K562 (cell line): ENCODE results near the gene HSD17B2. TPM values are rescaled to one million over a fixed set of nuclear protein-coding genes. Genes with fewer than 3 reads are reported as not detected.

ENCODE experiments used
- ATAC-seq: fragments of 200-7000 bp; cut with Tn5 transposase; 3 replicates; pipeline ENCODE4 v1.9.1; 2020; ENCODE audit warnings: moderate library complexity
- BruUV-seq: library from RNA; stranded (reverse); fragments of 400-500 nt; replicated peaks from 2 replicates; lab custom pipeline; 2021; lab: Mats Ljungman, UMichigan
- CTCF ChIA-PET: fragments of 300-600 bp; formaldehyde crosslinking; extraction: SDS; loops from one replicate; lab custom pipeline; 2021; ENCODE audit warnings: low intra/inter-chr PET ratio; lab: Yijun Ruan, JAX
- POLR2A ChIA-PET: fragments of 300-600, 350-650 bp; sonication (Branson Sonifier 250); formaldehyde crosslinking; extraction: SDS; loops from one replicate; lab custom pipeline; 2021; ENCODE audit warnings: antibody characterized with exemption, inconsistent platforms; lab: Yijun Ruan, JAX
- DNase-seq, 4 experiments: peaks; one replicate each; pipeline versions ENCODE4 v3.0.0 to v3.0.0-alpha.2; 2011 to 2018; ENCODE audit warnings: low spot score in 3 of 4, mixed read lengths in 3 of 4; ENCODE audit errors: extremely low read depth in 1 of 4
- FAIRE-seq: peaks from 2 replicates; lab custom pipeline; 2011; peaks lifted over from hg19 to GRCh38; lab: Jason Lieb, UNC
- H2AFZ ChIP-seq: 2 replicates; pipeline ENCODE4 v1.6.0; 2011; ENCODE audit warnings: low read depth, low read length, control low read depth, inconsistent platforms
- H3K27ac ChIP-seq: fragments of 200-600 bp; 3 replicates; pipeline ENCODE4 v1.8.0; 2011; ENCODE audit warnings: low read depth, mild to moderate bottlenecking, control low read depth, inconsistent platforms, low read length, moderate library complexity, mixed read lengths; ENCODE audit errors: extremely low read depth
- H3K27me3 ChIP-seq, 2 experiments: fragments of 300-600 bp in 1 of 2; 2 replicates in 1 of 2; 3 replicates in 1 of 2; pipeline versions ENCODE4 v1.6.0 to v1.8.0; 2011; ENCODE audit warnings: inconsistent platforms in 2 of 2, low read length in 2 of 2, mild to moderate bottlenecking in 1 of 2, mixed read lengths in 1 of 2, moderate library complexity in 1 of 2; ENCODE audit not compliant: control insufficient read depth in 2 of 2, insufficient read depth in 2 of 2
- H3K36me3 ChIP-seq: fragments of 300-600 bp; 3 replicates; pipeline ENCODE4 v1.8.0; 2011; ENCODE audit warnings: mild to moderate bottlenecking, low read length, inconsistent platforms; ENCODE audit not compliant: control insufficient read depth, insufficient read depth
- H3K4me1 ChIP-seq, 2 experiments: fragments of 200-600 bp in 1 of 2; replicated peaks in 1 of 2; 2 replicates in 1 of 2; 3 replicates in 1 of 2; pipeline versions ENCODE4 v1.5.1 to v1.8.0; 2011; ENCODE audit warnings: inconsistent platforms in 2 of 2, low read length in 2 of 2, mild to moderate bottlenecking in 1 of 2, mixed read lengths in 1 of 2, moderate library complexity in 1 of 2; ENCODE audit not compliant: control insufficient read depth in 2 of 2, insufficient read depth in 2 of 2
- H3K4me2 ChIP-seq: 2 replicates; pipeline ENCODE4 v1.6.1; 2011; ENCODE audit warnings: low read length, control low read depth, inconsistent platforms, mixed read lengths; ENCODE audit not compliant: insufficient read depth
- H3K4me3 ChIP-seq: fragments of 200-600 bp; sonication (generic), shearing (Covaris generic); 2 replicates; pipeline ENCODE4 v1.5.1; 2016; ENCODE audit warnings: control low read depth, inconsistent platforms
- H3K79me2 ChIP-seq: fragments of 200-600 bp; 3 replicates; pipeline ENCODE4 v1.8.0; 2011; ENCODE audit warnings: low read length, inconsistent platforms; ENCODE audit not compliant: control insufficient read depth, insufficient read depth
- H3K9ac ChIP-seq, 2 experiments: 2 replicates each; pipeline versions ENCODE4 v1.6.0 to v1.6.1; 2011; ENCODE audit warnings: low read depth in 2 of 2, low read length in 2 of 2, control low read depth in 1 of 2, inconsistent platforms in 1 of 2, mild to moderate bottlenecking in 1 of 2, mixed read lengths in 1 of 2; ENCODE audit not compliant: insufficient read depth in 1 of 2
- H3K9me1 ChIP-seq: one replicate; pipeline ENCODE4 v1.6.0; 2011; ENCODE audit warnings: inconsistent platforms, mild to moderate bottlenecking, low read length, moderate library complexity; ENCODE audit not compliant: control insufficient read depth, insufficient read depth
- H3K9me3 ChIP-seq: replicated peaks from 2 replicates; pipeline ENCODE4 v1.5.1; 2011; ENCODE audit warnings: low read depth, low read length, inconsistent platforms; ENCODE audit not compliant: control insufficient read depth, insufficient read depth
- H4K20me1 ChIP-seq: replicated peaks from 2 replicates; pipeline ENCODE4 v1.6.1; 2011; ENCODE audit warnings: low read length, inconsistent platforms, mixed read lengths; ENCODE audit not compliant: control insufficient read depth, insufficient read depth
- CHD1 ChIP-seq: fragments of 200-600 bp; sonication (generic); IDR thresholded peaks from one replicate; pipeline ENCODE4 v1.6.1; 2012; ENCODE audit warnings: mild to moderate bottlenecking, moderate library complexity, low read length, inconsistent platforms
- CXXC5 ChIP-seq: fragments of 250-450 bp; sonication (Bioruptor Pico); IDR thresholded peaks from 2 replicates; pipeline ENCODE4 v1.8.0; 2022; ENCODE audit warnings: inconsistent platforms, mild to moderate bottlenecking, moderate library complexity
- FOXK1 ChIP-seq: sonication (generic); formaldehyde crosslinking; IDR thresholded peaks from 2 replicates; pipeline ENCODE4 v1.8.0; 2022; ENCODE audit warnings: missing genetic modification reagents, mild to moderate bottlenecking, borderline replicate concordance
- GTF2E2 ChIP-seq: fragments of 200-800 bp; sonication (Bioruptor generic); IDR thresholded peaks from 2 replicates; pipeline ENCODE4 v1.6.1; 2016; ENCODE audit warnings: missing genetic modification characterization, missing compliant biosample characterization
- HSF4 ChIP-seq: fragments of 250-450 bp; sonication (Bioruptor Pico); IDR thresholded peaks from 2 replicates; pipeline ENCODE4 v2.1.2; 2022; ENCODE audit warnings: mild to moderate bottlenecking, moderate library complexity, borderline replicate concordance
- MLLT1 ChIP-seq, 2 experiments: fragments of 450-650 bp; IDR thresholded peaks; 2 replicates each; pipeline ENCODE4 v1.6.1; 2016
- NCOA2 ChIP-seq, 2 experiments: fragments of 450-650 bp; IDR thresholded peaks; 2 replicates each; pipeline ENCODE4 v1.6.1; 2018; ENCODE audit warnings: mild to moderate bottlenecking in 2 of 2, moderate library complexity in 1 of 2; ENCODE audit not compliant: partially characterized antibody in 2 of 2
- RBFOX2 ChIP-seq: fragments of 200-400 bp; formaldehyde crosslinking; IDR thresholded peaks from 2 replicates; pipeline ENCODE4 v1.6.1; 2017; ENCODE audit warnings: low read depth, mild to moderate bottlenecking, low read length, moderate library complexity
- TBL1XR1 ChIP-seq, 2 experiments: IDR thresholded peaks; 2 replicates each; pipeline ENCODE4 v1.6.1; 2012; ENCODE audit warnings: improper control_type of control experiment in 2 of 2, low read length in 2 of 2, mild to moderate bottlenecking in 1 of 2
- ZNF699 ChIP-seq: fragments of 250-450 bp; sonication (Bioruptor Pico); IDR thresholded peaks from 2 replicates; pipeline ENCODE4 v1.8.0; 2021; ENCODE audit warnings: mild to moderate bottlenecking, moderate library complexity; ENCODE audit not compliant: insufficient replicate concordance
- WGBS: fragments of 100-300 bp; shearing (Covaris generic); methylation state at CpG from one replicate; pipeline ENCODE4 v1.1.6; 2016; ENCODE audit warnings: low coverage, mixed read lengths; ENCODE audit not compliant: insufficient coverage; ENCODE audit errors: missing lambda C conversion rate; 5-methylcytosine and 5-hydroxymethylcytosine counted together
- in situ Hi-C: fragments of 300-500 bp; cut with MboI; formaldehyde crosslinking; loops from 4 replicates; pipeline ENCODE4 v1.15.0; 2018; ENCODE audit warnings: inconsistent platforms, mixed read lengths
- intact Hi-C: fragments of 100-400 bp; cut with micrococcal nuclease; formaldehyde crosslinking; loops from 2 replicates; pipeline ENCODE4 v1.14.2; 2022
- polyA plus RNA-seq, 8 experiments: library from polyadenylated mRNA; depleted of rRNA in 4 of 8; stranded (reverse) in 5 of 8; unstranded in 3 of 8; fragments of >200 nt; fragmentation: Nextera tagmentation in 2 of 8; fragmentation: Illumina TruSeq in 1 of 8; extraction: Ambion mirVana in 2 of 8; extraction: Trizol in 1 of 8; gene quantifications; 2 replicates each; pipeline versions ENCODE4 v1.2.1 to v1.2.3, GENCODE V29; 2011 to 2014; ENCODE audit warnings: inconsistent platforms in 1 of 8, missing spikeins in 1 of 8
- total RNA-seq, 7 experiments: library from RNA; depleted of rRNA in 6 of 7; stranded (reverse); fragments of >200 nt in 6 of 7; fragmentation: Illumina TruSeq in 2 of 7; extraction: Trizol in 2 of 7; gene quantifications; 2 replicates each; pipeline versions ENCODE4 v1.2.1 to v1.2.3, GENCODE V29; 2011 to 2021; ENCODE audit warnings: low replicate concordance in 1 of 7
- TF ChIP-seq, protein P1 (sequence below), 2 experiments: fragments of 450-650 bp in 1 of 2; IDR thresholded peaks; 2 replicates each; pipeline ENCODE4 v1.6.1; 2011 to 2017; ENCODE audit warnings: low read depth in 2 of 2, antibody characterized with exemption in 1 of 2, borderline replicate concordance in 1 of 2, low read length in 1 of 2, mild to moderate bottlenecking in 1 of 2, mixed read lengths in 1 of 2; ENCODE audit not compliant: control insufficient read depth in 1 of 2
- TF ChIP-seq, protein P2 (sequence below): IDR thresholded peaks from 2 replicates; pipeline ENCODE4 v1.6.1; 2014; ENCODE audit warnings: antibody characterized with exemption
- TF ChIP-seq, protein P3 (sequence below): sonication (generic); formaldehyde crosslinking; IDR thresholded peaks from 2 replicates; pipeline ENCODE4 v1.8.0; 2022; ENCODE audit warnings: mild to moderate bottlenecking, missing genetic modification reagents

HSD17B2 gene
- total and polyA plus RNA-seq, 9 of the 15 experiments (the other 6 are each of a cell fraction or from before 2014, with no cell fraction given), result not detected

DNA sequence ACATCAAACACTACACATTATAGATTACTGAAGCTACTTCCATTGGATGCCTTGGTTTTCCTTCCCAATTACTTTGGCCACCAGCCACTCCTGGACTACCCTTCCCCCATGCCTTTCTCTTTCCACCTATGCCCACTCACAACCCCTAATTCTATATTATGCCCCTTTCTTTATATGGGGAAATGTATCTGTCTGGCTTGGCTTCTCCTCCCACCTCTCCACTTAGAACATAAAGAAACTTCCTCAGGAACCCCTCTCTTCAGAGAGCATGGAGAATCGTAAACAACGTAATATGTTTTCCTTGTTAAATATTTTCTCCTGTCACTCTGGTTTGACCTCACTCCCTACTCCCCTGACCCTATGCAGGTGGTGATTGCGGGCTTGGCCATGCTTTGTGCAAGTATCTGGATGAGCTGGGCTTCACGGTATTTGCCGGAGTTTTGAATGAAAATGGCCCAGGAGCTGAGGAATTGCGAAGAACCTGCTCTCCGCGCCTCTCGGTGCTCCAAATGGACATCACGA lies 32.8 kb downstream of the HSD17B2 start:
- no peaks in the 10 kb centered on the region; the same call in 1 of the 2 replicates for H4K20me1 ChIP-seq
- POLR2A ChIA-PET, result no interaction called here
- intact Hi-C loops (no loop called here), in situ Hi-C loops (no loop called here)
- no peaks in the 10 kb centered on the region for H3K9me3 ChIP-seq
- no peak overlapping the region for H3K4me2 ChIP-seq
- H3K27ac ChIP-seq, result no peak overlapping the region
- no peak overlapping the region for H3K9ac ChIP-seq
- BruUV-seq, result no TSS peak
- WGBS, result 1% methylated on average over 10 of the region's 10 CpGs
- FAIRE-seq (no peak), DNase-seq (no peak), ATAC-seq (no peak)
- TF ChIP-seq, protein P1, sequence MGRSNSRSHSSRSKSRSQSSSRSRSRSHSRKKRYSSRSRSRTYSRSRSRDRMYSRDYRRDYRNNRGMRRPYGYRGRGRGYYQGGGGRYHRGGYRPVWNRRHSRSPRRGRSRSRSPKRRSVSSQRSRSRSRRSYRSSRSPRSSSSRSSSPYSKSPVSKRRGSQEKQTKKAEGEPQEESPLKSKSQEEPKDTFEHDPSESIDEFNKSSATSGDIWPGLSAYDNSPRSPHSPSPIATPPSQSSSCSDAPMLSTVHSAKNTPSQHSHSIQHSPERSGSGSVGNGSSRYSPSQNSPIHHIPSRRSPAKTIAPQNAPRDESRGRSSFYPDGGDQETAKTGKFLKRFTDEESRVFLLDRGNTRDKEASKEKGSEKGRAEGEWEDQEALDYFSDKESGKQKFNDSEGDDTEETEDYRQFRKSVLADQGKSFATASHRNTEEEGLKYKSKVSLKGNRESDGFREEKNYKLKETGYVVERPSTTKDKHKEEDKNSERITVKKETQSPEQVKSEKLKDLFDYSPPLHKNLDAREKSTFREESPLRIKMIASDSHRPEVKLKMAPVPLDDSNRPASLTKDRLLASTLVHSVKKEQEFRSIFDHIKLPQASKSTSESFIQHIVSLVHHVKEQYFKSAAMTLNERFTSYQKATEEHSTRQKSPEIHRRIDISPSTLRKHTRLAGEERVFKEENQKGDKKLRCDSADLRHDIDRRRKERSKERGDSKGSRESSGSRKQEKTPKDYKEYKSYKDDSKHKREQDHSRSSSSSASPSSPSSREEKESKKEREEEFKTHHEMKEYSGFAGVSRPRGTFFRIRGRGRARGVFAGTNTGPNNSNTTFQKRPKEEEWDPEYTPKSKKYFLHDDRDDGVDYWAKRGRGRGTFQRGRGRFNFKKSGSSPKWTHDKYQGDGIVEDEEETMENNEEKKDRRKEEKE (IDR thresholded peaks at IDR 0.05; ENCODE audit: borderline replicate concordance in 1 of 2, control insufficient read depth in 1 of 2, low read depth in 2 of 2, low read length in 1 of 2), result no peak
- TF ChIP-seq CXXC5 (CRISPR knock-in tag), result no peak
- no peak for TF ChIP-seq HSF4 (CRISPR knock-in tag)
- TF ChIP-seq ZNF699, result no peak
- no peak for TF ChIP-seq CHD1
- no peak for TF ChIP-seq MLLT1 (IDR thresholded peaks at IDR 0.05)
- TF ChIP-seq TBL1XR1 (IDR thresholded peaks at IDR 0.05; ENCODE audit: low read length in 2 of 2), result no peak
- no peak for TF ChIP-seq RBFOX2
- no peak for TF ChIP-seq FOXK1 (CRISPR knock-in tag)
- no peak for TF ChIP-seq NCOA2 (IDR thresholded peaks at IDR 0.05; ENCODE audit: partially characterized antibody in 2 of 2)
- TF ChIP-seq, protein P2, sequence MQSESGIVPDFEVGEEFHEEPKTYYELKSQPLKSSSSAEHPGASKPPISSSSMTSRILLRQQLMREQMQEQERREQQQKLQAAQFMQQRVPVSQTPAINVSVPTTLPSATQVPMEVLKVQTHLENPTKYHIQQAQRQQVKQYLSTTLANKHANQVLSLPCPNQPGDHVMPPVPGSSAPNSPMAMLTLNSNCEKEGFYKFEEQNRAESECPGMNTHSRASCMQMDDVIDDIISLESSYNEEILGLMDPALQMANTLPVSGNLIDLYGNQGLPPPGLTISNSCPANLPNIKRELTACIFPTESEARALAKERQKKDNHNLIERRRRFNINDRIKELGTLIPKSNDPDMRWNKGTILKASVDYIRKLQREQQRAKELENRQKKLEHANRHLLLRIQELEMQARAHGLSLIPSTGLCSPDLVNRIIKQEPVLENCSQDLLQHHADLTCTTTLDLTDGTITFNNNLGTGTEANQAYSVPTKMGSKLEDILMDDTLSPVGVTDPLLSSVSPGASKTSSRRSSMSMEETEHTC, result no peak
- TF ChIP-seq, protein P3, sequence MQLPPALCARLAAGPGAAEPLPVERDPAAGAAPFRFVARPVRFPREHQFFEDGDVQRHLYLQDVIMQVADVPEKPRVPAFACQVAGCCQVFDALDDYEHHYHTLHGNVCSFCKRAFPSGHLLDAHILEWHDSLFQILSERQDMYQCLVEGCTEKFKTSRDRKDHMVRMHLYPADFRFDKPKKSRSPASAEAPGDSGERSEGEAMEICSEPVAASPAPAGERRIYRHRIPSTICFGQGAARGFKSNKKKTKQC, result no peak
- no peak for TF ChIP-seq GTF2E2 (tag)
- no peaks in the 10 kb centered on the region for H3K36me3 ChIP-seq
- no peaks in the 10 kb centered on the region for H3K9me1 ChIP-seq
- H3K27me3 ChIP-seq, result peaks cover 2 to 16% of the 10 kb centered on the region in 2 experiments; a peak in 2 of 5 replicates
- no peak overlapping the region for H3K4me3 ChIP-seq
- no peaks in the 10 kb centered on the region for H3K79me2 ChIP-seq
- no peak overlapping the region for H2AFZ ChIP-seq
- no peaks in the 10 kb centered on the region for H3K4me1 ChIP-seq
- CTCF ChIA-PET, result no interaction called here
